ENCODE measurements around the gene SCD. TPM values are rescaled to one million over a fixed set of nuclear protein-coding genes. Genes with fewer than 3 reads are reported as not detected.
A peak's percentile ranks its signal among the peaks of the same experiment; 100 is the strongest.
"Not testable (repeated sequence)": the region's sequence is repeated elsewhere in the genome, so short reads cannot be mapped to it uniquely, and the experiment has no call there.

Gene SCD
- total RNA-seq: 100 to 1,000 TPM; 105 to 734 (median 239) TPM
- 100 to 1,000 TPM in 2 of 3 donors, 10 to 100 TPM in 1; 44.2 to 979 (median 125) TPM for polyA plus RNA-seq
- long read RNA-seq, donor 1, full-length matches to known transcripts: 63 of 131 reads
- long read RNA-seq, donor 1, partial matches to known transcripts: 68 of 131 reads
- long read RNA-seq, donor 1, other reads (novel, unspliced or antisense): 0 of 131 reads
- long read RNA-seq, donor 2, full-length matches to known transcripts: 64 of 177 reads
- long read RNA-seq, donor 2, partial matches to known transcripts: 113 of 177 reads
- long read RNA-seq, donor 2, other reads (novel, unspliced or antisense): 0 of 177 reads
- long read RNA-seq, donor 3, full-length matches to known transcripts: 67 of 168 reads
- long read RNA-seq, donor 3, partial matches to known transcripts: 101 of 168 reads
- long read RNA-seq, donor 3, other reads (novel, unspliced or antisense): 0 of 168 reads
- long read RNA-seq, donor 4, full-length matches to known transcripts: 7 of 19 reads
- long read RNA-seq, donor 4, partial matches to known transcripts: 1 of 19 reads
- long read RNA-seq, donor 4, other reads (novel, unspliced or antisense): 11 of 19 reads
- long read RNA-seq, donor 5, full-length matches to known transcripts: 324 of 442 reads
- long read RNA-seq, donor 5, partial matches to known transcripts: 112 of 442 reads
- long read RNA-seq, donor 5, other reads (novel, unspliced or antisense): 6 of 442 reads
- long read RNA-seq, donor 6, full-length matches to known transcripts: 4 of 9 reads
- long read RNA-seq, donor 6, partial matches to known transcripts: 0 of 9 reads
- long read RNA-seq, donor 6, other reads (novel, unspliced or antisense): 5 of 9 reads
- long read RNA-seq, donor 7, full-length matches to known transcripts: 19 of 99 reads
- long read RNA-seq, donor 7, partial matches to known transcripts: 80 of 99 reads
- long read RNA-seq, donor 7, other reads (novel, unspliced or antisense): 0 of 99 reads
- long read RNA-seq, donor 8, full-length matches to known transcripts: 104 of 956 reads
- long read RNA-seq, donor 8, partial matches to known transcripts: 852 of 956 reads
- long read RNA-seq, donor 8, other reads (novel, unspliced or antisense): 0 of 956 reads
- long read RNA-seq, donor 9, full-length matches to known transcripts: 66 of 206 reads
- long read RNA-seq, donor 9, partial matches to known transcripts: 140 of 206 reads
- long read RNA-seq, donor 9, other reads (novel, unspliced or antisense): 0 of 206 reads
- long read RNA-seq, donor 10, full-length matches to known transcripts: 28 of 73 reads
- long read RNA-seq, donor 10, partial matches to known transcripts: 45 of 73 reads
- long read RNA-seq, donor 10, other reads (novel, unspliced or antisense): 0 of 73 reads

DNA sequence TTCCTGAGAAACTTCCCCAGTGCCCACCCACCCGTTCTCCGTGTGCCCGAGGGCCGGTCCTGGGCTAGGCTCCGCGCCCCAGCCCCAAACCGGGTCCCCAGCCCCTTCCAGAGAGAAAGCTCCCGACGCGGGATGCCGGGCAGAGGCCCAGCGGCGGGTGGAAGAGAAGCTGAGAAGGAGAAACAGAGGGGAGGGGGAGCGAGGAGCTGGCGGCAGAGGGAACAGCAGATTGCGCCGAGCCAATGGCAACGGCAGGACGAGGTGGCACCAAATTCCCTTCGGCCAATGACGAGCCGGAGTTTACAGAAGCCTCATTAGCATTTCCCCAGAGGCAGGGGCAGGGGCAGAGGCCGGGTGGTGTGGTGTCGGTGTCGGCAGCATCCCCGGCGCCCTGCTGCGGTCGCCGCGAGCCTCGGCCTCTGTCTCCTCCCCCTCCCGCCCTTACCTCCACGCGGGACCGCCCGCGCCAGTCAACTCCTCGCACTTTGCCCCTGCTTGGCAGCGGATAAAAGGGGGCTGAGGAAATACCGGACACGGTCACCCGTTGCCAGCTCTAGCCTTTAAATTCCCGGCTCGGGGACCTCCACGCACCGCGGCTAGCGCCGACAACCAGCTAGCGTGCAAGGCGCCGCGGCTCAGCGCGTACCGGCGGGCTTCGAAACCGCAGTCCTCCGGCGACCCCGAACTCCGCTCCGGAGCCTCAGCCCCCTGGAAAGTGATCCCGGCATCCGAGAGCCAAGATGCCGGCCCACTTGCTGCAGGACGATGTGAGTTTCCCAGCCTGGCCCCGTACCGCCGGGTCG is at the start of gene SCD:
Gene SCD (plus strand): TSS at position 469 of the 803 bp plus-strand sequence. CDS start 272 bp downstream, at position 741.
- Histone ChIP-seq H3K9me3 (replicated peaks in 1 of 3) (no peaks in the 10 kb centered on the region), H3K4me3 (peak within 1 kb of the TSS in 3 of 4 donors; percentile 65 to 92 (median 74)), H3K27ac (peak within 1 kb of the TSS in 4 of 5 donors; percentile 37 to 85 (median 74)), H3K4me1 (replicated peaks in 1 of 2) (peaks cover 45% of the 10 kb centered on the region in 2 donors), H3K27me3 (no peaks in the 10 kb centered on the region), H3K36me3 (replicated peaks in 1 of 2) (peaks cover 0 to 4% of the 10 kb centered on the region in 2 donors)
- intact Hi-C loops (cut with DNase I): no loop called here
- TF ChIP-seq POLR2A (IDR thresholded peaks at IDR 0.05): peak; percentile 81 to 97
- TF ChIP-seq, protein P1, sequence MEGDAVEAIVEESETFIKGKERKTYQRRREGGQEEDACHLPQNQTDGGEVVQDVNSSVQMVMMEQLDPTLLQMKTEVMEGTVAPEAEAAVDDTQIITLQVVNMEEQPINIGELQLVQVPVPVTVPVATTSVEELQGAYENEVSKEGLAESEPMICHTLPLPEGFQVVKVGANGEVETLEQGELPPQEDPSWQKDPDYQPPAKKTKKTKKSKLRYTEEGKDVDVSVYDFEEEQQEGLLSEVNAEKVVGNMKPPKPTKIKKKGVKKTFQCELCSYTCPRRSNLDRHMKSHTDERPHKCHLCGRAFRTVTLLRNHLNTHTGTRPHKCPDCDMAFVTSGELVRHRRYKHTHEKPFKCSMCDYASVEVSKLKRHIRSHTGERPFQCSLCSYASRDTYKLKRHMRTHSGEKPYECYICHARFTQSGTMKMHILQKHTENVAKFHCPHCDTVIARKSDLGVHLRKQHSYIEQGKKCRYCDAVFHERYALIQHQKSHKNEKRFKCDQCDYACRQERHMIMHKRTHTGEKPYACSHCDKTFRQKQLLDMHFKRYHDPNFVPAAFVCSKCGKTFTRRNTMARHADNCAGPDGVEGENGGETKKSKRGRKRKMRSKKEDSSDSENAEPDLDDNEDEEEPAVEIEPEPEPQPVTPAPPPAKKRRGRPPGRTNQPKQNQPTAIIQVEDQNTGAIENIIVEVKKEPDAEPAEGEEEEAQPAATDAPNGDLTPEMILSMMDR (IDR thresholded peaks at IDR 0.05): no peak
- WGBS, 4 donors: 0 to 1% (median 0%) methylated on average over 27 to 73 of the region's 73 CpGs
- peak; percentile 90 to 96 (median 95) for DNase-seq

DNA sequence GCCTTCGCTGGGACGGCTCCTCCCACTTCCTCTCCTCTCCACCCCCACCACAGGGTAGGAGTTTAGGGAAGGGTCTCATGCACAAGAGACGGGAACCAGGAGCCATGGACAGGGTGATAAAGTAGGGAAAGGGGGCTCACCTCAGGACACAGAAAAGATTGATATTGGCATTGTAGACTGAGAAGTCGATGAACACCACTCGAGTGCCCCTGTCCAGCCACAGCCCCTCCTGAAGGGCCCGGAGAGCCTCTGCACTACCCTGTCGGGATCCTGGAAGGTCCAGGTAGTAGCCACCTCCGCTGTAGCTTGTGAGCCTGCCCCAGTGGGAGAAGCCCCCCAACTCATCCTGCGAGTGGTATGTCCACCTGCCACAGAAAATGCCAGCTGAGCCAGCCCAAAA is 49.8 kb upstream of the SCD start:
- Histone ChIP-seq H3K36me3 (replicated peaks in 1 of 2) (no peaks in the 10 kb centered on the region), H3K4me1 (replicated peaks in 1 of 2) (no peaks in the 10 kb centered on the region), H3K9me3 (replicated peaks in 1 of 3) (no peaks in the 10 kb centered on the region), H3K27ac (no peak overlapping the region), H3K27me3 (peaks cover 8% of the 10 kb centered on the region), H3K4me3 (no peak overlapping the region)
- 65 to 81% (median 74%) methylated on average over 7 to 9 of the region's 9 CpGs for WGBS, 4 donors
- intact Hi-C loops (cut with DNase I): no loop called here
- DNase-seq: no peak
- TF ChIP-seq POLR2A (IDR thresholded peaks at IDR 0.05): no peak
- TF ChIP-seq, protein P1 (IDR thresholded peaks at IDR 0.05): no peak

DNA sequence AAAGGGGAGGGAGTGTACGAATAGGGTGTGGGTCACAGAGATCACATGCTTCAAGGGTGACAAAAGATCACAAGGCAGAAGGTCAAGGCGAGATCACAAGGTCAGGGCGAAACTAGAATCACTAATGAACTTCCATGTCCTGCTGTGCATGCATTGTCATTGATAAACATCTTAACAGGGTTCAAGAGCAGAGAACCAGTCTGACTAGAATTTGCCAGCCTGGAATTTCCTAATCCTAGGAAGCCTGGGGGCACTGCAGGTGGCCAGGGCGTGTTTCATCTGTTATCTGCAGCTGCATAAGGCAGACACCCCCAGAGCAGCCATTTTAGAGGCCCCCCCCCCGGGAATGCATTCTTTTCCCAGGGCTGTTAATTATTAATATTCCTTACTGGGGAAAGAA is 45.9 kb upstream of the SCD start:
- WGBS, 4 donors: 54 to 64% (median 58%) methylated on average over 5 of the region's 5 CpGs
- DNase-seq; intact Hi-C loops (cut with DNase I); H3K4me1 ChIP-seq (replicated peaks in 1 of 2); H3K9me3 ChIP-seq (replicated peaks in 1 of 3); H3K27ac ChIP-seq; H3K4me3 ChIP-seq; H3K36me3 ChIP-seq (replicated peaks in 1 of 2): not testable (repeated sequence)
- H3K27me3 ChIP-seq: peaks cover 16% of the 10 kb centered on the region

Data from adrenal gland (tissue), 19 donors.